ENCODE results near the gene MAP3K10. TPM values are rescaled to one million over a fixed set of nuclear protein-coding genes. Genes with fewer than 3 reads are reported as not detected.

MAP3K10 gene
- total RNA-seq, 2 experiments from 2014 or later = 20.8 to 21.7 TPM

- intact Hi-C loops (cut with DNase I, micrococcal nuclease) = no loop called here
These were observed 41.1 kb upstream of the MAP3K10 start for GRCh38 chr19:40150170-40150569.

GRCh38 chr19:40154121-40154680, 37.0 kb upstream of the MAP3K10 start:
- Mint-ChIP-seq H3K4me3 (no peak overlapping the region), H3K36me3 (ENCODE audit: low read depth) (no peaks in the 10 kb centered on the region), H3K9me3 (no peaks in the 10 kb centered on the region), H3K27ac (no peak overlapping the region), H3K4me1 (ENCODE audit: low read depth) (no peaks in the 10 kb centered on the region), H3K27me3 (no peaks in the 10 kb centered on the region)
- ChIA-PET CTCF (interaction anchor here (1.0 kb wide), 1 partner anchor 15 kb away, joined by 3 read pairs; no protein-coding TSS in a partner anchor), POLR2A (no interaction called here)
- ATAC-seq (ENCODE audit: poor library complexity) = no peak
- intact Hi-C loops (cut with DNase I, micrococcal nuclease) = no loop called here
- no peak for TF ChIP-seq CTCF (IDR thresholded peaks at IDR 0.05)
- no peak overlapping the region for H3K4me3 ChIP-seq (ENCODE audit: low read length)
- peaks cover 5% of the 10 kb centered on the region for H3K4me1 ChIP-seq (ENCODE audit: insufficient read depth, low read length)
- DNase-seq = no peak
- H3K27ac ChIP-seq (ENCODE audit: low read depth in 1 of 2, low read length in 2 of 2) = no peak overlapping the region
- H3K27me3 ChIP-seq (ENCODE audit: control insufficient read depth in 1 of 2, insufficient read depth in 2 of 2, low read length in 2 of 2) = no peaks in the 10 kb centered on the region
- no peaks in the 10 kb centered on the region for H3K9me3 ChIP-seq (ENCODE audit: control insufficient read depth in 1 of 2, insufficient read depth in 1 of 2, low read length in 2 of 2)
- H3K36me3 ChIP-seq (ENCODE audit: insufficient read depth, low read length) = no peaks in the 10 kb centered on the region

More at GRCh38 chr19:40150170-40150569, 41.1 kb upstream of the MAP3K10 start:
- Mint-ChIP-seq H3K9me3 (no peaks in the 10 kb centered on the region), H3K27ac (no peak overlapping the region), H3K4me1 (ENCODE audit: low read depth) (peaks cover 18% of the 10 kb centered on the region), H3K4me3 (no peak overlapping the region), H3K36me3 (ENCODE audit: low read depth) (no peaks in the 10 kb centered on the region), H3K27me3 (no peaks in the 10 kb centered on the region)
- TF ChIP-seq CTCF (IDR thresholded peaks at IDR 0.05) = no peak
- Histone ChIP-seq H3K4me3 (ENCODE audit: low read length) (no peak overlapping the region), H3K9me3 (ENCODE audit: control insufficient read depth in 1 of 2, insufficient read depth in 1 of 2, low read length in 2 of 2) (no peaks in the 10 kb centered on the region), H3K27me3 (ENCODE audit: control insufficient read depth in 1 of 2, insufficient read depth in 2 of 2, low read length in 2 of 2) (no peaks in the 10 kb centered on the region), H3K27ac (ENCODE audit: low read depth in 1 of 2, low read length in 2 of 2) (no peak overlapping the region), H3K36me3 (ENCODE audit: insufficient read depth, low read length) (no peaks in the 10 kb centered on the region), H3K4me1 (ENCODE audit: insufficient read depth, low read length) (peaks cover 29% of the 10 kb centered on the region)
- no peak for ATAC-seq (ENCODE audit: poor library complexity)
- no peak for DNase-seq
- CTCF ChIA-PET = no interaction called here
- POLR2A ChIA-PET = no interaction called here

- H3K4me1 ChIP-seq (ENCODE audit: insufficient read depth, low read length) = peaks cover 5% of the 10 kb centered on the region
- DNase-seq = peak in 1 of 14 experiments; percentile 27
- H3K4me1 Mint-ChIP-seq (ENCODE audit: low read depth) = no peaks in the 10 kb centered on the region
- no peak overlapping the region for H3K27ac ChIP-seq (ENCODE audit: low read depth in 1 of 2, low read length in 2 of 2)
- no peak overlapping the region for H3K4me3 Mint-ChIP-seq
- intact Hi-C loops (cut with DNase I, micrococcal nuclease) = no loop called here
- TF ChIP-seq CTCF (IDR thresholded peaks at IDR 0.05) = no peak
- ChIA-PET POLR2A (no interaction called here), CTCF (no interaction called here)
- no peaks in the 10 kb centered on the region for H3K36me3 ChIP-seq (ENCODE audit: insufficient read depth, low read length)
- no peaks in the 10 kb centered on the region for H3K27me3 Mint-ChIP-seq
- no peak overlapping the region for H3K4me3 ChIP-seq (ENCODE audit: low read length)
- no peak for ATAC-seq (ENCODE audit: poor library complexity)
- no peaks in the 10 kb centered on the region for H3K9me3 Mint-ChIP-seq
- H3K36me3 Mint-ChIP-seq (ENCODE audit: low read depth) = no peaks in the 10 kb centered on the region
- no peaks in the 10 kb centered on the region for H3K9me3 ChIP-seq (ENCODE audit: control insufficient read depth in 1 of 2, insufficient read depth in 1 of 2, low read length in 2 of 2)
- H3K27ac Mint-ChIP-seq = no peak overlapping the region
- H3K27me3 ChIP-seq (ENCODE audit: control insufficient read depth in 1 of 2, insufficient read depth in 2 of 2, low read length in 2 of 2) = no peaks in the 10 kb centered on the region
These were observed 35.4 kb upstream of the MAP3K10 start for GRCh38 chr19:40155749-40156265.
